Esophagus squamous epithelium (tissue), 5 donors: ENCODE data around the gene ABCD3. TPM values are rescaled to one million over a fixed set of nuclear protein-coding genes. Genes with fewer than 3 reads are reported as not detected.

ENCODE experiments used
- DNase-seq: peaks from one replicate; lab custom pipeline; 2025; lab: John Stamatoyannopoulos, UW
- H3K27ac ChIP-seq, 4 donors: fragments of 200-600 bp; sonication (generic); one replicate each; pipeline ENCODE4 v1.5.1; 2016 to 2019; ENCODE audit warnings: mild to moderate bottlenecking in 1 of 4
- H3K27me3 ChIP-seq, 4 donors: fragments of 200-600 bp; sonication (generic); 1 replicate in 3 of 4; 2 replicates in 1 of 4; pipeline versions ENCODE4 v1.5.1 to v1.6.0; 2017 to 2021; ENCODE audit warnings: antibody characterized with exemption in 1 of 4
- H3K36me3 ChIP-seq, 3 donors: fragments of 200-600 bp; sonication (generic); one replicate each; pipeline ENCODE4 v1.5.1; 2016 to 2019
- H3K4me1 ChIP-seq, 3 donors: fragments of 200-600 bp; sonication (generic); one replicate each; pipeline ENCODE4 v1.5.1; 2017 to 2019
- H3K4me3 ChIP-seq, 4 donors: fragments of 200-600 bp; sonication (generic); 1 replicate in 3 of 4; 2 replicates in 1 of 4; pipeline ENCODE4 v1.5.1; 2016 to 2019; ENCODE audit warnings: mild to moderate bottlenecking in 2 of 4, moderate library complexity in 1 of 4
- H3K9me3 ChIP-seq, 3 donors: fragments of 200-600 bp; sonication (generic); one replicate each; pipeline ENCODE4 v1.5.1; 2016 to 2019
- POLR2A ChIP-seq, 4 donors: fragments of 450-650 bp; IDR thresholded peaks; one replicate each; pipeline ENCODE4 v1.6.1; 2017; ENCODE audit warnings: antibody characterized with exemption in 4 of 4, mild to moderate bottlenecking in 4 of 4, moderate library complexity in 3 of 4
- WGBS, 2 donors: methylation state at CpG; one replicate each; pipeline ENCODE4 v1.1.5; 2018; 5-methylcytosine and 5-hydroxymethylcytosine counted together
- intact Hi-C: fragments of 100-400 bp; cut with DNase I; formaldehyde crosslinking; loops from one replicate; pipeline ENCODE4 v1.15.0; 2022
- total RNA-seq, 4 donors: library from RNA; depleted of rRNA; stranded (reverse); fragments of >200 nt; gene quantifications; one replicate each; pipeline ENCODE4 v1.1.0, GENCODE V29; 2016
- TF ChIP-seq, protein P1 (sequence below), 6 experiments: fragments of 450-650 bp in 4 of 6; fragments of 200-600 bp in 2 of 6; sonication (generic) in 2 of 6; IDR thresholded peaks; one replicate each; pipeline ENCODE4 v1.5.1; 2016 to 2019; ENCODE audit warnings: antibody characterized with exemption in 6 of 6, mild to moderate bottlenecking in 4 of 6, moderate library complexity in 4 of 6
- donor health status: DM: yes; HTN: yes; CAD: no.

Gene ABCD3
- total RNA-seq, 4 donors from 2014 or later, result 30.2 to 34.5 (median 32.1) TPM

GRCh38 chr1:94471271-94471670, 53.1 kb downstream of the ABCD3 start:
- Histone ChIP-seq H3K36me3 (peaks cover 0 to 40% (median 0%) of the 10 kb centered on the region in 3 donors), H3K4me1 (no peaks in the 10 kb centered on the region), H3K4me3 (no peak overlapping the region), H3K9me3 (no peaks in the 10 kb centered on the region), H3K27me3 (no peaks in the 10 kb centered on the region), H3K27ac (no peak overlapping the region)
- WGBS, 2 donors, result 60 to 73% methylated on average over 2 of the region's 2 CpGs
- intact Hi-C loops, result no loop called here
- TF ChIP-seq POLR2A (IDR thresholded peaks at IDR 0.05), result no peak
- TF ChIP-seq, protein P1, sequence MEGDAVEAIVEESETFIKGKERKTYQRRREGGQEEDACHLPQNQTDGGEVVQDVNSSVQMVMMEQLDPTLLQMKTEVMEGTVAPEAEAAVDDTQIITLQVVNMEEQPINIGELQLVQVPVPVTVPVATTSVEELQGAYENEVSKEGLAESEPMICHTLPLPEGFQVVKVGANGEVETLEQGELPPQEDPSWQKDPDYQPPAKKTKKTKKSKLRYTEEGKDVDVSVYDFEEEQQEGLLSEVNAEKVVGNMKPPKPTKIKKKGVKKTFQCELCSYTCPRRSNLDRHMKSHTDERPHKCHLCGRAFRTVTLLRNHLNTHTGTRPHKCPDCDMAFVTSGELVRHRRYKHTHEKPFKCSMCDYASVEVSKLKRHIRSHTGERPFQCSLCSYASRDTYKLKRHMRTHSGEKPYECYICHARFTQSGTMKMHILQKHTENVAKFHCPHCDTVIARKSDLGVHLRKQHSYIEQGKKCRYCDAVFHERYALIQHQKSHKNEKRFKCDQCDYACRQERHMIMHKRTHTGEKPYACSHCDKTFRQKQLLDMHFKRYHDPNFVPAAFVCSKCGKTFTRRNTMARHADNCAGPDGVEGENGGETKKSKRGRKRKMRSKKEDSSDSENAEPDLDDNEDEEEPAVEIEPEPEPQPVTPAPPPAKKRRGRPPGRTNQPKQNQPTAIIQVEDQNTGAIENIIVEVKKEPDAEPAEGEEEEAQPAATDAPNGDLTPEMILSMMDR (IDR thresholded peaks at IDR 0.05), result no peak
- DNase-seq, result no peak

DNA sequence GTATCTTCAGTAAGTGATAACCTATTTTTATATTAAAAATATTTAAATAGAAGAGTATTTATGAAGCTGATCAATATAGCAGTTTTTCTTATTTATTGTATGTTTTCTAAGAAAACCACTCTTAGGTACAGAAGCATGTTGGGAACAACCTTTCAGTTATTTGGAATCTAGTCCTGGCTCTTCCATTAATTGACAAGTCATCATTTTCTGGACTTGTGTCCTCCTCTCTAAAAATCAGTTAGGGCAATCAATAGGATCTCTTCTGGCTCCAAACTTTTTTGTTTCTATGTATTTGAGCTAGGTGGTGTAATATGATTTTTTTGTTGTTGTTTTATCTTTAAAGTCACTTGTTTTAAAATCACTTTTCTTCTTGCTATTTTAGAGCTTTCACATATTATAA, 57.0 kb downstream of the ABCD3 start:
- Histone ChIP-seq H3K27me3 (no peaks in the 10 kb centered on the region), H3K9me3 (no peaks in the 10 kb centered on the region), H3K4me1 (no peaks in the 10 kb centered on the region), H3K4me3 (no peak overlapping the region), H3K36me3 (peaks cover 0 to 33% (median 0%) of the 10 kb centered on the region in 3 donors), H3K27ac (no peak overlapping the region)
- DNase-seq, result no peak
- TF ChIP-seq, protein P1 (IDR thresholded peaks at IDR 0.05), result no peak
- TF ChIP-seq POLR2A (IDR thresholded peaks at IDR 0.05), result no peak
- intact Hi-C loops, result no loop called here

- WGBS, 2 donors, result 82 to 92% methylated on average over 3 of the region's 3 CpGs
- Histone ChIP-seq H3K36me3 (peaks cover under 1 to 51% (median 5%) of the 10 kb centered on the region in 3 donors), H3K4me1 (no peaks in the 10 kb centered on the region), H3K27me3 (no peaks in the 10 kb centered on the region), H3K4me3 (no peak overlapping the region), H3K9me3 (no peaks in the 10 kb centered on the region), H3K27ac (no peak overlapping the region)
- TF ChIP-seq, protein P1 (IDR thresholded peaks at IDR 0.05), result no peak
- no peak for TF ChIP-seq POLR2A (IDR thresholded peaks at IDR 0.05)
- no peak for DNase-seq
- intact Hi-C loops, result no loop called here
These were observed 61.5 kb downstream of the ABCD3 start for GRCh38 chr1:94479682-94480081.

GRCh38 chr1:94481473-94481933, 63.3 kb downstream of the ABCD3 start:
- Histone ChIP-seq H3K4me3 (no peak overlapping the region), H3K27me3 (no peaks in the 10 kb centered on the region), H3K9me3 (no peaks in the 10 kb centered on the region), H3K4me1 (no peaks in the 10 kb centered on the region), H3K36me3 (peaks cover 5 to 58% (median 5%) of the 10 kb centered on the region in 3 donors), H3K27ac (no peak overlapping the region)
- 8 to 9% methylated on average over 4 of the region's 4 CpGs for WGBS, 2 donors
- TF ChIP-seq, protein P1 (IDR thresholded peaks at IDR 0.05), result peak; percentile 67 to 82 (median 72)
- TF ChIP-seq POLR2A (IDR thresholded peaks at IDR 0.05), result no peak
- DNase-seq, result peak; percentile 0
- intact Hi-C loops, result no loop called here

DNA sequence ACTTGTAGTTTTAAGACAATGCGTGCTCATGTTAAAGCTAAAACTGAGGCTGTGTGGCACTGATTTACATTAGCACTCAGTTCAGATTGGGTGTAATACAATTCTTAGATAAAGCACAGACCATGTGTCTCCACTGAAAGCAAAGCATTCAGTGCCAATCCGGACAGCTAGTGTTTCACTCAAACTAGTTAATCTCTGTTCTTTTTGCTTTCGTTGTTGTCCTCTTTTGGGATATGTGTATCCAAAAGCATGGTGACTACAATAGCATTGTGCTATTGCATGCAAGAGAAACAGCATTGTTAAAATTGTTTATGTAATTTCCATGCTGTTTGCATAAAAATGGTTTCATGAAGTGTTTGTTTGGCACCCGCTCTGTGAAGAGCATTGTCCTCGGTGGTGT, 68.8 kb downstream of the ABCD3 start:
- 86 to 90% methylated on average over 5 of the region's 5 CpGs for WGBS, 2 donors
- no peak overlapping the region for H3K4me3 ChIP-seq
- no peaks in the 10 kb centered on the region for H3K27me3 ChIP-seq
- no peak for TF ChIP-seq POLR2A (IDR thresholded peaks at IDR 0.05)
- TF ChIP-seq, protein P1 (IDR thresholded peaks at IDR 0.05), result no peak
- DNase-seq, result no peak
- H3K4me1 ChIP-seq, result no peaks in the 10 kb centered on the region
- H3K9me3 ChIP-seq, result no peaks in the 10 kb centered on the region
- intact Hi-C loops, result no loop called here
- H3K36me3 ChIP-seq, result peaks cover 5 to 77% (median 8%) of the 10 kb centered on the region in 3 donors
- H3K27ac ChIP-seq, result no peak overlapping the region
